GM18951 (cell line): ENCODE results near the gene TAF4.

Experiments
- POLR2A ChIP-seq: IDR thresholded peaks from 4 replicates; pipeline ENCODE4 v1.6.1; 2011; ENCODE audit warnings: mild to moderate bottlenecking; ENCODE audit not compliant: insufficient read length, insufficient read depth; ENCODE audit errors: extremely low read depth
- in situ Hi-C: fragments of 300-500 bp; cut with MboI; formaldehyde crosslinking; loops from one replicate; pipeline ENCODE4 v1.12.0; 2022; ENCODE audit warnings: low sequenced_read_pairs, mixed read lengths, inconsistent platforms; ENCODE audit not compliant: unreplicated experiment

TAF4 gene

DNA sequence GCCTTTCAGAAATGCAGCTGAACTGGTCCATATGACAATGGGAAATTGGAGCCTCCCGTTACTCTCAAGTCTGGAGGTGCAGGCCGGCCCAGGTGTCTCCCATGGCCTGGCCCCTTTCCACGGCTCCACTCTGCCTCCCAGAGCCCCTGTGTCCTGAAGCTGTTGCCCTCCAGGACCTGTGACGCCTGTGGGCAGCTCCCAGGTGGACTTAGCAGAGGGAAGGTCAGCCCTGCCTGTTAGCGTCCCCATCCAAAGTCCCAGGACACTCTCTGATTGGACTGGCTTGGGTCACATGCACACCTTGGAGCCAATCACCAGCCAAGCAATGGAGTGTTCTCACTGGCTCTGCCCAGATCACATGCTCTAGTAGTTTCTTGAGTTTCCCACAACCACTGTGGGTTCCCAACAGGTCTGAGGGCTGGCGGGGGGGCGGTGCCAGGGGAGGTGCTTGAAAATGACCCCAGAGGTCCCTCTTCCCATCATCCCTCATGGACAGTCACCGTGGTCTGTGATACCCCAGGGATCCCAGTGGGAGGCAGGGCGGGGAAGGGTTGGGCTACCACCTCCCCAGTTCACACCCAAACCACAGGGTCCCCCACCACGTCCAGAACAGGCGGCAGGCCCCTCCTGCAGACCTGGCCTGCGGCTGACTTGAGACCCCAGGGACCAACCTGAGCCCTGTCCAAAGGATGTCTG lies 135.6 kb downstream of the TAF4 start:
- in situ Hi-C loops, result no loop called here
- no peak for TF ChIP-seq POLR2A

DNA sequence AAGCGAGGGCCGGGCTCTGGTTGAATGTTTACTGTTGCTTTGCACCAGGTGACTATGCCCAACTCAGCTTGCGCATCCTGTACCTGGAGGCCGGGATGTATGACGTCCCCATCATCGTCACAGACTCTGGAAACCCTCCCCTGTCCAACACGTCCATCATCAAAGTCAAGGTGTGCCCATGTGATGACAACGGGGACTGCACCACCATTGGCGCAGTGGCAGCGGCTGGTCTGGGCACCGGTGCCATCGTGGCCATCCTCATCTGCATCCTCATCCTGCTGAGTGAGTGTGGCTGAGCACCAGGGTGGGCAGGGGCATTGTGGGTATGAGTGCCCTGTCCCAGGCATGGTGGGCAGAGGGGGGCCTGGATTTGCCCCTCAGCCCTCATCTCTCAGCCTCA lies 136.1 kb downstream of the TAF4 start:
- in situ Hi-C loops, result no loop called here
- no peak for TF ChIP-seq POLR2A

DNA sequence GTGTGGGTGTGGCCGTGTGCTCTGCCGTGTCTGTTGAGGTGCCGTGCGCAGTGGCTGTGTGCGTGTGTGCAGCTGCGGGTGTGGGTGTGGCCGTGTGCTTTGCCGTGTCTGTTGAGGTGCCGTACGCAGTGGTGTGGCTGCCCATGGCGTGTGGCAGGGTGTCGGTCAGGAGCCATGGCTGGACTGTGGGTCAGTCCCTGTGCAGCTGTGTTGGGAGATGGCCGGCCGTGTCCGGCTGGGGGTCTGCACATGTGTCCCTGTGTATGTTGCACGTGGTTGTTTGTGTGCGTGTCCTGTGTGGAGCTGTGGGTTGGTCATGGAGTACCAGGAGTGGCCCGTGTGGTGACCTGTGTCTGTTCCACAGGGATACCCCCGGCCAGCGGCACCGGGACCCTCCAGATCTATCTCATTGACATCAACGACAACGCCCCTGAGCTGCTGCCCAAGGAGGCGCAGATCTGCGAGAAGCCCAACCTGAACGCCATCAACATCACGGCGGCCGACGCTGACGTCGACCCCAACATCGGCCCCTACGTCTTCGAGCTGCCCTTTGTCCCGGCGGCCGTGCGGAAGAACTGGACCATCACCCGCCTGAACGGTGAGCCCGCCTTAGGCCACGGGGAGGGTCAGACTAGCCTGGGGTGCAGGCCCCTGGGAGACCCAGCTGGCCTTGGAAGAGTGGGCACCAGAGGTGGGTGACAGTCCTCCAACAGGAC lies 137.7 kb downstream of the TAF4 start:
- no peak for TF ChIP-seq POLR2A
- in situ Hi-C loops, result no loop called here

DNA sequence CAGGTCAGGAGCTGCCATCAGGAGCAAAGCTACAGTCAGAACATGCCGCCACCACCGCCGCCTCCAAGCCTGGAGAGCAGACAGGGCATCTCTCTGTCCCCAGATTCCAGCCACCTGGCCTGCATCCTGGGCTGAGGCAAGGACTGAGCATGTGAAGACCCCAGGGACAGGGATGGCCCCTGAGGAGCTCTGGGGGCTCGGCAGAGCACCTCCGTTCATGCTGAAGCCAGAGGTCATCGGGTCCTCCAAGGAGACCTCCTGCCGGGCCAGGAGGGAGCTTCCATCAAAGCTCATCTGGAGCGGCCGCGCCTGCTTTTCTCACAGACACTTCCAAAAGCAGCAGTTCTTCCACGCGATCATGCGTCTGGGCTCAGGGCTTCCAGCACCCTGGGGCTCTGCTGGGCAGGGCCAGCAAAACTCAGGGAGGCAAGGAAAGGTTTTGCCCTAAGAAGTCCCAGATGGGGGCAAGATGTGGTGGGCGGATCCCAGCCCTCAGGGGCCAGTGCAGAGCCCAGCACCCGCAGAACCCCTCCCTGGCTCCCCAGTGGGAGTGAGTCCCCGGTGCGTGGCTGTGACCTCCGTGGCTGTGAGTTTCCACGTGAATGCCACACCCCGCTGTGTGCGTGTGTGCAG lies 138.4 kb downstream of the TAF4 start:
- in situ Hi-C loops, result no loop called here
- no peak for TF ChIP-seq POLR2A

DNA sequence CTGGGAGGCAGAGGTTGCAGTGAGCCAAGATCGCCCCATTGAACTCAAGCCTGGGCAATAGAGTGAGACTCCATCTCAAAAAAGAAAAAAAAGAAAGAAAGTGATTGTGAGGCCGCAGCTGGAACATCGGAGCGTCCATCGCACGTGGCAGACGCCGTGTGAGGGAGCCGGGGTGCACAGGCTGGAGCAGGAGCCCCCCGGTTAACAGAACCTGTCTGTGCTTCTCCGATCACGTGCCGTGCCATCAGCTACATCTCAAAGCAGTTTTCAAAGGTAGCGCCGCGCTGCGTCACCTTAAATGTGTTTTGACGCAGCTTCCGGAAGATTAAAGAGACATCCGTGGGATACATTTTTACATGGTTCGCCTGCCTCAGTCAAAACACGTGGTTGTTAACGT lies 138.9 kb downstream of the TAF4 start:
- in situ Hi-C loops, result no loop called here
- no peak for TF ChIP-seq POLR2A

DNA sequence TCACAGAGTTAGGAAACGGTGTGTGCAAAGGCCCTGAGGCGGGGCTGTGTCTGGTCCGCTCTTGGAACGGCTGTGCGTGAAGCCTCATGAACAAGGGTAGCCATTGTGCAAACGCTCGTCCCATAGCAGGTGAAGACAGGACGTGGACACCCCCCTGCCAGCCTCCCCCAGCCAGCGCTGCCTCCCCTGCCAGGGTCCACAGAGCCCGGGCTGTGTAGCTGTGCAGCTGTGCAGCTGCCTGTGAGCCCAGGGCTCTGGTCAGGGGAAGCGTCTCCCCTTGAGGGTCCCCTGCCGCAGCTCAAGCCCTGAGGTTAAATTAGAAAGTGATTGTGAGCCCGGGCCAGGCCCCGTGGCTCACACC lies 139.4 kb downstream of the TAF4 start:
- no peak for TF ChIP-seq POLR2A
- in situ Hi-C loops, result no loop called here

DNA sequence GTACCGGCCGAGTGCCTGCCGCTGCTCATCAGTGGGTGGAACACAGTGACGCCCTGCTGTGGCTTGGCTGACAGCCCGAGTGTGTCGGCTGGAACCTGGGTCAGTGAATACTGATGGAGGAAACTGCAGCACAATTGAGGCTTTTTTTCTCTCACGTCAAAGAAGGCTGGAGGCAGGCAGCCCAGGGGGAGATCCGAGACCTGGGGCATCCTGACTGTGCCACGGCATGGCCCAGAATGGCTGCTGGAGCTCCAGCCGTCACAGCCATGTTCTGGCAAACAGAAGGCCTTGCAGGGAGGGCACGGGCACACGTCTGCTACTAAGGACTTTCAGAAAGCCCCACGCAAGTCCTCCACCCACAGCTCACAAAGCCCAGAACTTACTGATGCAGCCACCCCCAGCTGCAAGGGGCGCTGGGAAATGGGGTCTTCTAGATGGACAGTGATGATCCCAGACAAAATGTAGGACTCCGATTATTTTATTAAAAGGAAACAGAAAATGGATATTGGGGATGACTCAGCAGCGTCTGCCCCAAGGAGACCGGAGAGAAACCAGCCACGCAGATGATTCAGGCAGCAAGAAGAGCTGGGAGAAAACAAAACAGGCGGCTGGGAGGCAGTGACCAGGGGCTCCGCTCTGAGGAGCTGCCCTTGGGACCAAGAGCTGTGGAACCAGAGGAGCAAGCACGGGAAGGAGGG lies 140.0 kb downstream of the TAF4 start:
- in situ Hi-C loops, result no loop called here
- no peak for TF ChIP-seq POLR2A

DNA sequence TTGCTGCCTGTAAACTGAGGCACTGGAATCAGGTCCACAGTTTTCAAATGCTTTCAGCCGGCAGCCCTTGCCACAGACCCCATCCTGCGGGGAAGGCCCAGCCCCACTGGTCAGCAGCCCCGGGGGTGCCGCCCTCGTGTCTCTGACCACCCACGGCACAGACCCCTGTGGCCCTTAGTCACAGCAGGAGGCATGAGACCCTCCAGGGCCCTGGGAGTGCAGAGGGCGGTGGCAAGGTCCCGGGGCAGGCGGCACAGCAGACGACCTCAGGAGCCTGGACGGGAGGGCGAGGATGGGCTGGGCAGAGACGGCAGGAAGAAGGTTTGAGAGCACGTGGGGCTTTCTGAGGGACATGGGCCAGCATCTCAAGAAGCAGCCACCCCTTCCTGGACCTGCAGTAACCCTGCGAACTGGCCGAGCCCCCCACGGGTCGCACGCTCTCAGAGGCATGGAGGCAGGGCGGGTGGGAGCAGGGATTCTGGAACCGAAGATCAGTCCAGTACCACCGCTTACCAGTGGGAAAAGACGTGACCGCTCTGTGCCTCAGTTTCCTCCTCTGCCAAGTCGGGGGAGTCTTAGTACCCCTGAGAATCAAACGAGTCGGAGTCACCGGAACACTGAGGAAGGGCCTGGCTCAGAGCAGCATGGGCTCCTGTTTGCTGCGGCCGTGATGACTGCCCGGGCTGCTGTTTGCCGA lies 140.7 kb downstream of the TAF4 start:
- in situ Hi-C loops, result no loop called here
- no peak for TF ChIP-seq POLR2A
